K562 (cell line): ENCODE results near the gene PPT2. TPM values are rescaled to one million over a fixed set of nuclear protein-coding genes. Genes with fewer than 3 reads are reported as not detected.

ENCODE experiments used
- ATF7 ChIP-seq: fragments of 450-650 bp; IDR thresholded peaks from 2 replicates; pipeline ENCODE4 v1.7.1; 2014; ENCODE audit warnings: mild to moderate bottlenecking, moderate library complexity
- BRD9 ChIP-seq: fragments of 450-650 bp; IDR thresholded peaks from 2 replicates; pipeline ENCODE4 v1.6.1; 2018; ENCODE audit warnings: low read depth; ENCODE audit not compliant: partially characterized antibody
- CXXC5 ChIP-seq: fragments of 250-450 bp; sonication (Bioruptor Pico); IDR thresholded peaks from 2 replicates; pipeline ENCODE4 v1.8.0; 2022; ENCODE audit warnings: inconsistent platforms, mild to moderate bottlenecking, moderate library complexity
- E2F6 ChIP-seq, 2 experiments: IDR thresholded peaks; 2 replicates each; pipeline ENCODE4 v1.6.1; 2011; ENCODE audit warnings: borderline replicate concordance in 1 of 2, control low read depth in 1 of 2, low read depth in 1 of 2, low read length in 1 of 2, mild to moderate bottlenecking in 1 of 2, mixed read lengths in 1 of 2, moderate library complexity in 1 of 2; ENCODE audit not compliant: insufficient read depth in 1 of 2, insufficient read length in 1 of 2, poor library complexity in 1 of 2, severe bottlenecking in 1 of 2; ENCODE audit errors: extremely low read depth in 1 of 2
- EHMT2 ChIP-seq: fragments of 450-650 bp; IDR thresholded peaks from 2 replicates; pipeline ENCODE4 v1.6.1; 2018; ENCODE audit warnings: antibody characterized with exemption
- GATAD2B ChIP-seq: fragments of 450-650 bp; IDR thresholded peaks from 2 replicates; pipeline ENCODE4 v1.6.1; 2017; ENCODE audit warnings: mild to moderate bottlenecking, borderline replicate concordance
- HMGN3 ChIP-seq: IDR thresholded peaks from 2 replicates; pipeline ENCODE4 v1.6.1; 2011; ENCODE audit warnings: borderline replicate concordance, low read depth, mild to moderate bottlenecking, mixed read lengths, low read length; ENCODE audit not compliant: insufficient read length; ENCODE audit errors: extremely low read depth
- HOXB6 ChIP-seq: fragments of 250-450 bp; sonication (Bioruptor Pico); IDR thresholded peaks from 2 replicates; pipeline ENCODE4 v1.5.1; 2022; ENCODE audit warnings: mild to moderate bottlenecking, borderline replicate concordance
- KDM5B ChIP-seq: fragments of 200-600 bp; sonication (generic); IDR thresholded peaks from 2 replicates; pipeline ENCODE4 v1.6.1; 2012; ENCODE audit warnings: low read depth, mild to moderate bottlenecking, moderate library complexity, low read length, control low read depth, inconsistent platforms; ENCODE audit not compliant: insufficient replicate concordance
- NEUROD1 ChIP-seq: fragments of 150-350 bp; IDR thresholded peaks from 2 replicates; pipeline ENCODE4 v1.6.1; 2014; ENCODE audit warnings: borderline replicate concordance, low read length, low read depth; ENCODE audit not compliant: partially characterized antibody
- NFATC3 ChIP-seq: fragments of 450-650 bp; IDR thresholded peaks from 2 replicates; pipeline ENCODE4 v1.6.1; 2017; ENCODE audit warnings: mild to moderate bottlenecking
- NR2C1 ChIP-seq, 2 experiments: fragments of 450-650 bp; IDR thresholded peaks; 2 replicates each; pipeline ENCODE4 v1.6.1; 2017; ENCODE audit warnings: mild to moderate bottlenecking in 2 of 2, antibody characterized with exemption in 1 of 2, inconsistent platforms in 1 of 2, missing compliant biosample characterization in 1 of 2, missing genetic modification characterization in 1 of 2
- PBX2 ChIP-seq, 2 experiments: IDR thresholded peaks in 1 of 2; conservative IDR thresholded peaks in 1 of 2; 2 replicates each; pipeline ENCODE4 v1.6.1; 2016; ENCODE audit warnings: low read depth in 2 of 2, mild to moderate bottlenecking in 1 of 2, missing compliant biosample characterization in 1 of 2, missing genetic modification characterization in 1 of 2, moderate library complexity in 1 of 2
- PHF20 ChIP-seq: fragments of 450-650 bp; IDR thresholded peaks from 2 replicates; pipeline ENCODE4 v1.6.1; 2018; ENCODE audit not compliant: partially characterized antibody
- PTRF ChIP-seq: fragments of 450-650 bp; IDR thresholded peaks from 2 replicates; pipeline ENCODE4 v1.6.1; 2016; ENCODE audit warnings: mild to moderate bottlenecking, missing genetic modification characterization, missing compliant biosample characterization
- RBM15 ChIP-seq: fragments of 200-400 bp; formaldehyde crosslinking; IDR thresholded peaks from 2 replicates; pipeline ENCODE4 v1.6.1; 2018; ENCODE audit warnings: mild to moderate bottlenecking, low read length, moderate library complexity; ENCODE audit not compliant: insufficient read depth
- SMAD3 ChIP-seq: fragments of 450-650 bp; formaldehyde crosslinking; conservative IDR thresholded peaks from 2 replicates; pipeline ENCODE4 v1.4.0; 2020; ENCODE audit warnings: mild to moderate bottlenecking
- SUPT5H ChIP-seq: fragments of 450-650 bp; IDR thresholded peaks from 2 replicates; pipeline ENCODE4 v1.6.1; 2016
- TBP ChIP-seq: optimal IDR thresholded peaks from 2 replicates; pipeline ENCODE3; 2011; ENCODE audit warnings: low read depth, low read length, improper control_type of control experiment
- THRA ChIP-seq: fragments of 450-650 bp; IDR thresholded peaks from 2 replicates; pipeline ENCODE4 v1.6.1; 2017; ENCODE audit warnings: mild to moderate bottlenecking, moderate library complexity
- ZNF311 ChIP-seq: fragments of 250-450 bp; sonication (Bioruptor Pico); IDR thresholded peaks from 2 replicates; pipeline ENCODE4 v1.4.0; 2020; ENCODE audit warnings: mild to moderate bottlenecking, moderate library complexity
- ZNF436 ChIP-seq: fragments of 250-450, 450-650 bp; sonication (Bioruptor Pico); formaldehyde crosslinking; IDR thresholded peaks from 2 replicates; pipeline ENCODE4 v1.7.0; 2020; ENCODE audit warnings: mild to moderate bottlenecking
- polyA plus RNA-seq, 8 experiments: library from polyadenylated mRNA; depleted of rRNA in 4 of 8; stranded (reverse) in 5 of 8; unstranded in 3 of 8; fragments of >200 nt; fragmentation: Nextera tagmentation in 2 of 8; fragmentation: Illumina TruSeq in 1 of 8; extraction: Ambion mirVana in 2 of 8; extraction: Trizol in 1 of 8; gene quantifications; 2 replicates each; pipeline versions ENCODE4 v1.2.1 to v1.2.3, GENCODE V29; 2011 to 2014; ENCODE audit warnings: inconsistent platforms in 1 of 8, missing spikeins in 1 of 8
- total RNA-seq, 7 experiments: library from RNA; depleted of rRNA in 6 of 7; stranded (reverse); fragments of >200 nt in 6 of 7; fragmentation: Illumina TruSeq in 2 of 7; extraction: Trizol in 2 of 7; gene quantifications; 2 replicates each; pipeline versions ENCODE4 v1.2.1 to v1.2.3, GENCODE V29; 2011 to 2021; ENCODE audit warnings: low replicate concordance in 1 of 7

Gene PPT2
- total and polyA plus RNA-seq, 9 of the 15 experiments (the other 6 are each of a cell fraction or from before 2014, with no cell fraction given) = 27.4 to 98.8 (median 69.9) TPM

GRCh38 chr6:32153564-32154513 lies at the start of gene PPT2 (continued):
- TF ChIP-seq ZNF436 (no peak), NFATC3 (no peak), E2F6 (IDR thresholded peaks at IDR 0.05; ENCODE audit: borderline replicate concordance in 1 of 2, extremely low read depth in 1 of 2, insufficient read depth in 1 of 2, insufficient read length in 1 of 2, low read depth in 1 of 2, low read length in 1 of 2, poor library complexity in 1 of 2, severe bottlenecking in 1 of 2) (peak in 1 of 2 experiments; percentile 10), PTRF (tag) (no peak), KDM5B (peak; percentile 56), RBM15 (no peak), BRD9 (no peak), PBX2 (CRISPR knock-in tag; IDR thresholded peaks at IDR 0.05; ENCODE audit: low read depth) (no peak), PBX2 (tag; conservative IDR thresholded peaks at IDR 0.05; ENCODE audit: low read depth) (no peak), NEUROD1 (peak; percentile 15), THRA (no peak), ATF7 (peak; percentile 99), PHF20 (peak; percentile 81), GATAD2B (peak; percentile 48; the same call in 1 of the 2 replicates), SUPT5H (peak; percentile 76), SMAD3 (CRISPR knock-in tag) (no peak), EHMT2 (no peak), ZNF311 (CRISPR knock-in tag) (no peak), NR2C1 (IDR thresholded peaks at IDR 0.05) (peak; percentile 69), NR2C1 (tag; IDR thresholded peaks at IDR 0.05) (peak; percentile 59), HMGN3 (no peak), HOXB6 (CRISPR knock-in tag) (no peak), CXXC5 (CRISPR knock-in tag) (peak; percentile 89), TBP (peak; percentile 71)
